GM18951 (cell line): ENCODE measurements around the gene CFAP99.

Experiments used
- POLR2A ChIP-seq: IDR thresholded peaks from 4 replicates; pipeline ENCODE4 v1.6.1; 2011; ENCODE audit warnings: mild to moderate bottlenecking; ENCODE audit not compliant: insufficient read length, insufficient read depth; ENCODE audit errors: extremely low read depth
- in situ Hi-C: fragments of 300-500 bp; cut with MboI; formaldehyde crosslinking; loops from one replicate; pipeline ENCODE4 v1.12.0; 2022; ENCODE audit warnings: low sequenced_read_pairs, mixed read lengths, inconsistent platforms; ENCODE audit not compliant: unreplicated experiment

The CFAP99 gene

GRCh38 chr4:2494992-2495391 is 76.2 kb downstream of the CFAP99 start:
- in situ Hi-C loops: no loop called here
- TF ChIP-seq POLR2A: no peak

- in situ Hi-C loops: no loop called here
- TF ChIP-seq POLR2A: no peak
These were observed 78.6 kb downstream of the CFAP99 start for GRCh38 chr4:2497324-2497723.

GRCh38 chr4:2497931-2498330 is 79.2 kb downstream of the CFAP99 start:
- in situ Hi-C loops: no loop called here
- no peak for TF ChIP-seq POLR2A

GRCh38 chr4:2500547-2500946 is 81.8 kb downstream of the CFAP99 start:
- in situ Hi-C loops: no loop called here
- TF ChIP-seq POLR2A: no peak

GRCh38 chr4:2501034-2501594 is 82.4 kb downstream of the CFAP99 start:
- TF ChIP-seq POLR2A: no peak
- in situ Hi-C loops: no loop called here

- TF ChIP-seq POLR2A: no peak
- in situ Hi-C loops: no loop called here
These were observed 85.1 kb downstream of the CFAP99 start for GRCh38 chr4:2503809-2504208.

GRCh38 chr4:2507259-2507658 is 88.5 kb downstream of the CFAP99 start:
- in situ Hi-C loops: no loop called here
- no peak for TF ChIP-seq POLR2A

GRCh38 chr4:2507855-2508254 is 89.1 kb downstream of the CFAP99 start:
- TF ChIP-seq POLR2A: no peak
- in situ Hi-C loops: no loop called here

- in situ Hi-C loops: no loop called here
- no peak for TF ChIP-seq POLR2A
These were observed 91.8 kb downstream of the CFAP99 start for GRCh38 chr4:2510351-2511259.

- in situ Hi-C loops: no loop called here
- TF ChIP-seq POLR2A: no peak
These were observed 92.9 kb downstream of the CFAP99 start for GRCh38 chr4:2511645-2512131.
